HG03460 (cell line): ENCODE data around the gene RFPL2.
"Not testable (repeated sequence)": the region's sequence is repeated elsewhere in the genome, so short reads cannot be mapped to it uniquely, and the experiment has no call there.

Source experiments
- ATAC-seq: cut with Tn5 transposase; IDR thresholded peaks from one replicate; pipeline ENCODE4 v1.9.1; 2021; ENCODE audit not compliant: unreplicated experiment

The RFPL2 gene

DNA sequence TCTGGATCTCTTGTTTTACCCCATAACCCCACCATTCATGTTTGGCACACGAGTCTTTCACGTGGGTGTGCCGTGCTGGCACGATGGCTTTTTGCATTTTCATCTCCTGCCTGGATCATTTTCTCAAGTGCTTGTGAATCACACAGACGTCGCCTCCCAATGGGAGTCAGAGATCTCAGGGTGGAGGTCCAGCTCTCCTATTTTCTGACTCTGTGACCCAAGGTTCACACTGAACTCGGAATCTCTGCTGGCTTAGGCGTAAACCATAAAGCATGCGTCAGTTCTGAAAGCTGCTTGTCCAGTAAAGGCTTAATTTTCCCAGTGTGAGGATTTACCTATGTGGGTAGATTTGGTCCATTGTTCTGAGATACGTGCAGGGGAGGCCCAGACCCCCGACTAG is 29.8 kb downstream of the RFPL2 start:
- ATAC-seq: no peak

- no peak for ATAC-seq
Measured at GRCh38 chr22:32165681-32166080, 39.2 kb downstream of the RFPL2 start.

- no peak for ATAC-seq
Measured at GRCh38 chr22:32164075-32164860, 40.6 kb downstream of the RFPL2 start.

DNA sequence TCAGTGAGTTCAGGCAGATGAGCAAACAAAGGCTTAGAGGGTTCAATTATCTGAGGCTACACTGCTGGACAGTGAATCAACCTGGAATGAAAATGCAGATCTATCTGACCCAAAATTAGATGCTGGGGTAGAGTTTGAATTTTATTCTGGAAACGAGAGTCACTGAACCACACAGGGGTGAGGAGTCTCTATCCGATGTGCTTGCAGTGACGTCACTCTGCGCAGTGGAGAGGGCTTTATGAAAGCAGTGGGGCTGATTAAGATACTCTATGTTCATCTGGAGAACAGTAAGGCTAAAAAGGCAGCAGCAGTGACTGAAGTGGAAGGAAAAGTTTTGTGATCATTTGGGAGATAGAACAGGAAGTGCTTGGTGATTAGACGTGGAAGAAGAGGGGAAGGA is 44.5 kb downstream of the RFPL2 start:
- ATAC-seq: not testable (repeated sequence)

GRCh38 chr22:32158712-32159533 is 46.0 kb downstream of the RFPL2 start, which contains the start of gene C22orf42:
Gene C22orf42, minus strand, starts transcription at chr22:32159303. Its CDS starts 88 bp downstream, at chr22:32159215.
- ATAC-seq: no peak

DNA sequence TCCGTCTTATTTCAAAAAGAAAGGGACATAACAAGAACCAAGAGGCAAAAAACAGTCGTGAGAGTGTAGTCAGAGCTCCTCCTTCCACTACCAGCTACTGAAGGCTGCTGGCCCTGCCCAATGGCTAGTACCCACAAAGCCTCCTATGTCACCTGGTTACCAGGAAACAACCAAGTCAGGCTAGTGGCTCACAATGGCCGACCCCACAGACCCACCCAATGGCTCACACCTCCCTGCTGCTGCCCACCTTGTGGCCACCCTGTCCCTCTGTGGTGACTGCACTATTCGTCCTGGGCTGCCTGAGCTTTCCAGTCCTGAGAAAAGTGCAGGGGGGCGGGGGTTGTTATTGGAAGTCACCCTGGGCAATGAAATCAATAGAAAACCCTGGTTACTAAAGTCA is 47.2 kb downstream of the RFPL2 start:
- ATAC-seq: not testable (repeated sequence)

DNA sequence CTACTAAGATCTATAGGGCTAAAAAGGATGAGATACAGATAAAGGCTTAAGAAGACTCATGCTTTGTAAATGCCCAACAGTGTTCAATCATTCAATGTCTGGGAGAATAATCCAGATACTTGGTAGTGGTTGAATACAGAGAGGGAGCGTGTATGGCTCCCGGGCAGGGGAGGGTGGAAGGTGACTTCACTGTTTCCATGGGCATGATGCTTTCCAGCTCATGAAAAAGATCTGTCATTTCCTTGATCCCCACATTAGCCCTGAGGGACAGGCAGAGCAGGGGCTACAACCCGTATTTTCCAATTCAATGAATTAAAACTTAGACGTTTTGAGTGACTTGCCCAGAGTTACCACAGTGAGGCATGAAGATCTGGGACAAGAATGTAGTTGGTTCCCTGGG is 50.1 kb downstream of the RFPL2 start:
- ATAC-seq: not testable (repeated sequence)

GRCh38 chr22:32151641-32152040 is 53.2 kb downstream of the RFPL2 start:
- not testable (repeated sequence) for ATAC-seq

GRCh38 chr22:32150647-32151046 is 54.2 kb downstream of the RFPL2 start:
- ATAC-seq: not testable (repeated sequence)

GRCh38 chr22:32148372-32148771 is 56.5 kb downstream of the RFPL2 start:
- not testable (repeated sequence) for ATAC-seq

DNA sequence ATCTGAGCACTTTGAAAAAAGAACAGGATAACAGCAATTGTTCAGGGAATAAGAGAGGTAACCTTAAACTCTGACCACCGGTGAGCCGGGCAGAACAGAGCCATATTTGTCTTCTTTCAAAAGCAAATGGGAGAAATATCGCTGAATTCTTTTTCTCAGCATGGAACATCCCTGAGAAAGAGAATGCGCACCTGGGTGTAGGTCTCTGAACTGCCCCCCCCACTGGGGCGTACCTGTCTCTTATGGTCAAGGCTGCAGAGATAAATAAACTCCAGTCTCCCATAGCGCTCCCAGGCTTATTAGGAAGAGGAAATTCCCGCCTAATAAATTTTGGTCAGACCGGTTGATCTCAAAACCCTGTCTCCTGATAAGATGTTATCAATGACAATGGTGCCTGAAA is 57.7 kb downstream of the RFPL2 start:
- ATAC-seq: not testable (repeated sequence)

GRCh38 chr22:32144496-32145274 is 60.2 kb downstream of the RFPL2 start:
- ATAC-seq: no peak

DNA sequence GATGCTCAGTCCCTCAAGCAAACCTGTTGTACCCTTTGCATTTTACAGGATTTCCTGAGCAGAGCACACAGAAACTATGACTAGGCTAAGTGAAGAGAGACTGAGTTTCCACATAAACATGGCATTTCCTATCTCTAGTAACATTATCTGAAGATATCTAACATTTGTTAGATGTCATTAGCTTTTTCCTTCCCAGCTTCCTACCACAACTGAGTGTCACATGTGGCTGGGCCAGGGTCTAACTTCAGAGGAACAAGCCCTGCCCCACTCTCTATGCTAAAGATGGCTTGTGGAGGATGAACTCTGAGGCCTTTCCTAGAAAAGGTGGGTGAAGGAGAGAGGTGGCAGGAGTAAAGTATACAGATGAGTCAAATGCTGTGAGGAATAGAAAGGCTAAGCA is 62.3 kb downstream of the RFPL2 start:
- ATAC-seq: no peak

- not testable (repeated sequence) for ATAC-seq
Measured at GRCh38 chr22:32140688-32141087, 64.2 kb downstream of the RFPL2 start.
